Transverse colon (tissue), 4 donors: ENCODE results near the gene COPS7A.

Source experiments
- CTCF ChIP-seq, 5 experiments: fragments of 200-600 bp in 3 of 5; fragments of 450-650 bp in 2 of 5; sonication (generic) in 3 of 5; IDR thresholded peaks; 1 replicate in 2 of 5; 2 replicates in 3 of 5; pipeline ENCODE4 v1.5.1; 2016 to 2017; ENCODE audit warnings: antibody characterized with exemption in 5 of 5, inconsistent platforms in 3 of 5, mild to moderate bottlenecking in 2 of 5, moderate library complexity in 1 of 5
- POLR2AphosphoS5 ChIP-seq, 3 donors: sonication (generic); formaldehyde crosslinking; IDR thresholded peaks; one replicate each; pipeline ENCODE4 v1.6.1; 2016; ENCODE audit warnings: antibody characterized with exemption in 3 of 3

GRCh38 chr12:6703631-6704030 lies 20.2 kb upstream of the COPS7A start:
- TF ChIP-seq CTCF (IDR thresholded peaks at IDR 0.05) = no peak
- TF ChIP-seq POLR2AphosphoS5 (IDR thresholded peaks at IDR 0.05) = no peak
